Measurements from ENCODE around the gene H2AZ2.
A peak's percentile ranks its signal among the peaks of the same experiment; 100 is the strongest.
"Not testable (repeated sequence)": the region's sequence is repeated elsewhere in the genome, so short reads cannot be mapped to it uniquely, and the experiment has no call there.

The H2AZ2 gene

DNA sequence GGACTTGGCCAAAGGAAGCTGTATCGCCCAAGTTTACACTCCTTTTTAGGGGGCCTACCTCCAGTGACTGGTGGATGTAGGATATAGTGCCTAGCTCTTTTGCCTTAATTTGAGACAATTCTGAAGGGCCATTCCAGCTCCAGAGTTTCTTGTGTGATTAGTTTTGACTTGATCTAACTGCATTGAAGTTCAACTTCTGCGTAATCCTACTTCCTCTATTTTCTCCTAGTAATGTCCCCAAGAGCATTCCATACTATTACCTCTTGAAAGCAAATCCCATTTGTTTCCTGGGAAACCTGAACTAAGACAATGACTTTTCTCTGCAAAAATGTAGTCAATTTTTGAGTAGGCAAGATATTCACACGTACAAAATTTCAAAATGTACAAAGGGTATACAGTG, 4.7 kb upstream of the H2AZ2 start:
- H3K36me3 Mint-ChIP-seq, result no peaks in the 10 kb centered on the region
- H3K27me3 Mint-ChIP-seq, result no peaks in the 10 kb centered on the region
- no peak for ATAC-seq (ENCODE audit: low read depth)
- no peak overlapping the region for H3K27ac Mint-ChIP-seq
- no peak for DNase-seq (ENCODE audit: low spot score in 2 of 2)
- H3K4me1 Mint-ChIP-seq, result no peaks in the 10 kb centered on the region
- no peak overlapping the region for H3K4me3 Mint-ChIP-seq
- H3K9me3 Mint-ChIP-seq, result no peaks in the 10 kb centered on the region

DNA sequence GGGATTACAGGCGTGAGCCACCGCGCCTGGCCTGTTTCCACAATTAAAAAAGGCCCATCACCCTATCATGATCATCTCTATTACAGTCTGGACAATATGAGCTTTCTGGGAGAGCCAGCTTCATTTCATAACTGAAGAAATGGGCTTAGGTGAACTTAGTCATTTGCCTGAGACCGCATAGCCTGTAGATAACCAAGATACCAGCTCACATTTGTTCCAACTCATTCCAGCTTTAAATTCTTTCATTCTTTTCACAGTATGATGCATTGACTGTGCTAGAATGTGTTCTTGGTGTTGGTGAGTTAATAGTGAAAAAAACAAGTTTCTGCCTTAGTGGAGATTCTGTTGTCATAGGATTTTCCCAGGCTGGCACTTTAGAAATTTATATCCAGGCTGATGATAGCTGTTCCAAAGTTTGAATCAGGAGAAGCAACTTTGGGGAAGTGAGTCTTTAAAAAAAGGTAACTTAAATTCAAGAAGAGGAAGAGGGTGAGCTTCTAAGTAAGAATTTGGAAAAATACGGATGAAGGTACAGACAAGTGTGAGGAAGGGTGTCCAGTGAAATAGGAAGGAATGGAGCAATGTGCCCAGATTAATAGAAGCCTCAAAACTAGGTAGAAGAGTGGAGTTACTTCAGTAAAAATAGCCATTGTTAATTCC, 2.1 kb upstream of the H2AZ2 start:
- Mint-ChIP-seq H3K36me3 (no peaks in the 10 kb centered on the region), H3K27me3 (no peaks in the 10 kb centered on the region), H3K27ac (no peak overlapping the region), H3K9me3 (no peaks in the 10 kb centered on the region), H3K4me3 (peak overlapping the region; percentile 24), H3K4me1 (peaks cover 9% of the 10 kb centered on the region)
- DNase-seq (ENCODE audit: low spot score in 2 of 2), result no peak
- no peak for ATAC-seq (ENCODE audit: low read depth)

DNA sequence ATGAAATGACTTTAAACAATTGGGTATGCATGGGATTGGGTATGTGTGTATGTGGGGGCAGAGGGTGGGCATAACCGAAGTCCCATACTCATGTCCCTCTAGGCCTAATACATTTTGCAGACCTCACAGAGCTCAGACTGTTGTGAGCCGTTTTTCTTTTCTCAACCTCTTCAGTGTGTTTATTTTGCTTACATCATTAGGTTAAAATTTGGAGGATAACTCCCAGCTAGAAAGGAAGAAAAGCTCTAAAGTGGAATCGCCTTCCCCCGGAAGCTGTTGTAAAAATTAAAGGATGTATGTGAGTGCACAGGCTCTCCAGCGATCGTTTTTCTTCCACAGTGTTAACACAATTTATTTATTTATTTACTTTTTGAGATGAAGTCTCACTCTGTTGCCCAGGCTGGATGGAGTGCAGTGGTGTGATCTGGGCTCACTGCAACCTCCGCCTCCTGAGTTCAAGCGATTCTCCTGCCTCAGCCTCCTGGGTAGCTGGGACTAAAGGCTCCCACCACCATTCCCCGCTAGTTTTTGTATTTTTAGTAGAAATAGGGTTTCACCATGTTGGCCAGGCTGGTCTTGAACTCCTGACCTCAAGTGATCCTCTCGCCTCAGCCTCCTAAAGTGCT, 1.5 kb upstream of the H2AZ2 start:
- Mint-ChIP-seq H3K4me1 (peaks cover 9% of the 10 kb centered on the region), H3K4me3 (peak overlapping the region; percentile 24), H3K36me3 (no peaks in the 10 kb centered on the region), H3K27me3 (no peaks in the 10 kb centered on the region), H3K27ac (no peak overlapping the region), H3K9me3 (no peaks in the 10 kb centered on the region)
- no peak for DNase-seq (ENCODE audit: low spot score in 2 of 2)
- no peak for ATAC-seq (ENCODE audit: low read depth)

DNA sequence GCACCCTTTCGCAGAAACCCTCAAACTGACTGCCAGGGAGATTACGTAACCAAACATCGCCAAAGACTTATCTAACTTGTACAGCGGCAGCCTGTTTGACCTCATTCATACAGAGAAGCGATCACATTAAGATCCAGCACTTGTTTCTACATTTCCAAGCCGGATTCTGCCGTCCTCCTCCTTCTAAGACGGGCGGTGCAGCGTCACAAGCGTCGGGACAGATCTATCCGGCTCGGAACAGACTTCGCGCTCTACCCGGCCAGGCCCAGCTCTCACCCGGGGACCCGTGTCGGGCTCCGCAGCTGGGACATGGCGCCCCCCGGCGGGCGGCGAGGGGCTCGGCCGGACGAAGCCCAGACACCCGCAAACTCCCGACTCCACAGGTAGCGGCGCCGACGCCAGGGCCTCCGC, 373 bp downstream of the H2AZ2 start:
- Mint-ChIP-seq H3K36me3 (peaks cover under 1% of the 10 kb centered on the region), H3K9me3 (no peaks in the 10 kb centered on the region), H3K27ac (peak overlapping the region; percentile 99), H3K27me3 (no peaks in the 10 kb centered on the region), H3K4me1 (peaks cover 11% of the 10 kb centered on the region), H3K4me3 (peak overlapping the region; percentile 86)
- ATAC-seq (ENCODE audit: low read depth) (peak; percentile 71), DNase-seq (ENCODE audit: low spot score in 2 of 2) (peak; percentile 93)

DNA sequence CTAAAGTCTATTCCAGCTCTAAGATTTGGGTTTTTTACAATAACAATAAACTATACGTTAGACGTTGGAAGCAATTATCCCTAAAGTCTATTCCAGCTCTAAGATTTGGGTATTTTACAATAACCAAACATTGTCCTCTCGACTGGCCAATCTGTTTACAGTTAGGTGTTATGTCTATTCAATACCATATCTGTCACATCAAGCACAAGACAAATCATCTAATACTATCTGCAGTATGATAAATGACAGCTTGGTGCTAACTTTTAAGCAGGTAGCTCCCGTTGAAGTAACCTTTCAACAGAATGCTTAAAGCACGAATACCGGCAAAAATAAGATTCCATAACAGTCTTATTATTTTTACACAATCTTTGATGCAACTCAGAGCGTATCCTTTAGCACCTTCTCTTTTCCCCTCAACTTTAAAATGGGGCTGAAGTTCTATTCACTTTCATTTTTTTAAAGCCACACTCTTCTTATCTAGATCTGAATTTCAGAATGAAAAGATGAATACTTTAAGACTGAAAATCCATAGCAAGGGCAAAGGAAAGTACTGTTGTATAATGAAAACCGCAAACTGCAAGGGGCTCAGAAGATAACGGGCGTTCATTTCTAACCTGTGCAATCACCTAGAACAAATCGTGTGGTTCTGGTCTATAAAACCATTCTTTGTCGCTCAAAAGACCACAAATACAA, 925 bp downstream of the H2AZ2 start:
- Mint-ChIP-seq H3K27me3 (no peaks in the 10 kb centered on the region), H3K27ac (peak overlapping the region; percentile 99), H3K4me3 (peak overlapping the region; percentile 86), H3K4me1 (peaks cover 14% of the 10 kb centered on the region), H3K9me3 (no peaks in the 10 kb centered on the region), H3K36me3 (peaks cover 3% of the 10 kb centered on the region)
- ATAC-seq (ENCODE audit: low read depth) (no peak), DNase-seq (ENCODE audit: low spot score in 2 of 2) (no peak)

DNA sequence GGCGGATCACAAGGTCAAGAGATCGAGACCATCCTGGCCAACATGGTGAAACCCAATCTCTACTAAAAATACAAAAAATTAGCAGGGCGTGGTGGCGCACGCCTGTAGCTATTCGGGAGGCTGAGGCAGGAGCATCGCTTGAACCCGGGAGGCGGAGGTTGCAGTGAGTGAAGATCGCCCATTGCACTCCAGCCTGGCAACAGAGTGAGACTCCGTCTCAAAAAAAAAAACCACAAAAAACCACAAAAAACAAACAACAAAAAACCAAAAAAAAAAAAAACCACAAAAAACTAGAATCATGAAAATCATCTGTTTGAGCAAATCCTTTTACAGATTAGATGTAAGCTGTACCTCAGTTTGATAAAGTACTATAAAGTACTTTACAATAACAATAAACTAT, 1.5 kb downstream of the H2AZ2 start:
- not testable (repeated sequence) for H3K27me3 Mint-ChIP-seq; DNase-seq (ENCODE audit: low spot score in 2 of 2); H3K36me3 Mint-ChIP-seq; ATAC-seq (ENCODE audit: low read depth); H3K9me3 Mint-ChIP-seq
- Mint-ChIP-seq H3K4me3 (peak overlapping the region; percentile 86), H3K27ac (peak overlapping the region; percentile 99), H3K4me1 (peaks cover 14% of the 10 kb centered on the region)

DNA sequence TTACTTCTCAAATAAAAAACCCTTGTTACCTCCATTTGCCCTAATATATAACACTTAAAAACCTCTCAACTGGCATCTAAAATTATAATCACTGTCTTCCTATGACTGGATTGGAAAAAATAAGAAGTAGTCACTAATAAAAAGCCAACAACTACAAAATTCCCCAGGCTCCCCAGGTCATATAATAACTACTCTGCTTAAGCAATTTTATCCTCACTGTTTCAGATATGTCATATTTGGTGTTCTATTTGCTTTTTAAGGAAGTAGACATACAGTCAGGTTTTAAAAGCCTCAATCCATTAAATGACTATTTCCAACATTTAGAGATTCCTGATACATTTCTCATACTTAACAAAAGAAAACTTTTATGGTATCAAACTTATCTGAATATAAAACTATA, 2.4 kb downstream of the H2AZ2 start:
- Mint-ChIP-seq H3K27me3 (no peaks in the 10 kb centered on the region), H3K36me3 (peaks cover 7% of the 10 kb centered on the region), H3K4me1 (peaks cover 14% of the 10 kb centered on the region), H3K27ac (peak overlapping the region; percentile 99), H3K4me3 (no peak overlapping the region), H3K9me3 (no peaks in the 10 kb centered on the region)
- no peak for ATAC-seq (ENCODE audit: low read depth)
- no peak for DNase-seq (ENCODE audit: low spot score in 2 of 2)

DNA sequence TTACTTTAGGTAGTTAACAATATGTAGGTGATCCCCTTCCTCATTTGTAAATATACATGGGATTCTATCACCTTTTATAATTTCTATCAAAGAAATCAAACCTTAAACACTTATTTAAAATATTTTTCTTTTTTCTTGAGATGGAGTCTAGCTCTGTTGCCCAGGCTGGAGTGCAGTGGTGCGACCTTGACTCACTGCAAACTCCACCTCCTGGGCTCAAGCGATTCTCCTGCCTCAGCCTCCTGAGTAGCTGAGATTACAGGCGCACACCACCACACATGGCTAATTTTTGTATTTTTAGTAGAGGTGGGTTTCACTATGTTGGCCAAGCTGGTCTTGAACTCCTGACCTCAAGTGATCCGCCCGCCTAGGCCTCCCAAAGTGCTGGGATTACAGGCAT, 4.4 kb downstream of the H2AZ2 start:
- H3K36me3 Mint-ChIP-seq, result peaks cover 14% of the 10 kb centered on the region
- not testable (repeated sequence) for H3K27me3 Mint-ChIP-seq; H3K4me3 Mint-ChIP-seq; DNase-seq (ENCODE audit: low spot score in 2 of 2); ATAC-seq (ENCODE audit: low read depth); H3K27ac Mint-ChIP-seq; H3K9me3 Mint-ChIP-seq
- peaks cover 14% of the 10 kb centered on the region for H3K4me1 Mint-ChIP-seq

DNA sequence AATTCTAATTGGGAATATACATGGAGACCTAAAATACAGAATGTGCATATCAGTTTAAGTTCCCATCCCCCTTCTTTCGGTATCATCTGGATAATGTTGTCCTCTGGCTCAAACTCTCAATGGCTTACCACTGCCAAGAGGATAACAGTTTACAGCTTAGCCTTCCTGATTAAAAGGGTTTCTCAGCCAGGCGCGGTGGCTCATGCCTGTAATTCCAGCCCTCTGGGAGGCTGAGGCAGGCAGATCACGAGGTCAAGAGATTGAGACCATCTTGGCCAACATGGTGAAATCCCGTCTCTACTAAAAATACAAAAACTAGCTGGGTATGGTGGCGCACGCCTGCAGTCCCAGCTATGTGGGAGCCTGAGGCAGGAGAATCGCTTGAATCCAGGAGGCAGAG, 5.2 kb downstream of the H2AZ2 start:
- H3K36me3 Mint-ChIP-seq, result peaks cover 14% of the 10 kb centered on the region
- peaks cover 14% of the 10 kb centered on the region for H3K4me1 Mint-ChIP-seq
- H3K4me3 Mint-ChIP-seq; H3K27me3 Mint-ChIP-seq; ATAC-seq (ENCODE audit: low read depth); H3K9me3 Mint-ChIP-seq; DNase-seq (ENCODE audit: low spot score in 2 of 2); H3K27ac Mint-ChIP-seq: not testable (repeated sequence)

DNA sequence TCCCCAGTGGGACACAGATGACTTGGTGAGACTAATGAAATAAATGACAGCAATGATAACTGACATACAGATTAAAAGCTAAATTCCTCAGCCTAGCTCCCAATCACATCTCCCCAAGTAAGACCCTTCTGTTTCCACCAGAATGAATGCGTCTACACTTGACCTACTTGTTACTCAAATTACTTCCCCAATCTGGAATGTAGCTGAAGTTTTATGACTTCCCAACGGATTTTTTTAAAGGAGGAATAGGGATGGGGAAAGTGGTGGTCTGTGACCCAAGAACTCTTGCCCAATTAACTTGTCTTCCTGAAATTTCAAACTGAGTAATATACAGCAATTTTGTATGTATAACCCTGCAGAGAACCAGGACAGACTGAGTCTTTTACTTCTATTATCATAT, 9.1 kb downstream of the H2AZ2 start:
- no peak overlapping the region for H3K4me3 Mint-ChIP-seq
- H3K36me3 Mint-ChIP-seq, result peaks cover 20% of the 10 kb centered on the region
- DNase-seq (ENCODE audit: low spot score in 2 of 2) (no peak), ATAC-seq (ENCODE audit: low read depth) (no peak)
- no peak overlapping the region for H3K27ac Mint-ChIP-seq
- no peaks in the 10 kb centered on the region for H3K9me3 Mint-ChIP-seq
- peaks cover 5% of the 10 kb centered on the region for H3K4me1 Mint-ChIP-seq
- no peaks in the 10 kb centered on the region for H3K27me3 Mint-ChIP-seq

DNA sequence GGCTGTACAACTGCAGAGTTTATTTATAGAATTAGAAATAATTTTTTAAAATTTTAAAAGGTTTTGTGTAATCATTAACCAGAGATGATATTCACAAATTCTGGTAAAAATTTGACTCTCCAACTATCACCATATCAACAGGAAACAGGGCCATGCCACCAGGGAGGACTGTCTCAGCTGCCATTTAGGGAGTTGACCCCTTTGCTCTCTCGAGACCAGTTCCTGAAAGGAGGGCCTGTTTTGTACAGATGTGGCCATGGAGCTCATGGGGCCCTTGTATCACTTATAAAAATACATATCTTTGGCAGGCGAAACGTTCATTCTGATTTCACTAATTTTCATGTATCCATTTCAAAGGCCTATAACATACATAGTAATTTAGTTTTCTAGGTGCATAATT, 20.3 kb downstream of the H2AZ2 start:
- H3K27me3 Mint-ChIP-seq, result no peaks in the 10 kb centered on the region
- no peak overlapping the region for H3K27ac Mint-ChIP-seq
- ATAC-seq (ENCODE audit: low read depth) (no peak), DNase-seq (ENCODE audit: low spot score in 2 of 2) (no peak)
- H3K9me3 Mint-ChIP-seq, result no peaks in the 10 kb centered on the region
- no peak overlapping the region for H3K4me3 Mint-ChIP-seq
- peaks cover 16% of the 10 kb centered on the region for H3K36me3 Mint-ChIP-seq
- H3K4me1 Mint-ChIP-seq, result peaks cover 6% of the 10 kb centered on the region

DNA sequence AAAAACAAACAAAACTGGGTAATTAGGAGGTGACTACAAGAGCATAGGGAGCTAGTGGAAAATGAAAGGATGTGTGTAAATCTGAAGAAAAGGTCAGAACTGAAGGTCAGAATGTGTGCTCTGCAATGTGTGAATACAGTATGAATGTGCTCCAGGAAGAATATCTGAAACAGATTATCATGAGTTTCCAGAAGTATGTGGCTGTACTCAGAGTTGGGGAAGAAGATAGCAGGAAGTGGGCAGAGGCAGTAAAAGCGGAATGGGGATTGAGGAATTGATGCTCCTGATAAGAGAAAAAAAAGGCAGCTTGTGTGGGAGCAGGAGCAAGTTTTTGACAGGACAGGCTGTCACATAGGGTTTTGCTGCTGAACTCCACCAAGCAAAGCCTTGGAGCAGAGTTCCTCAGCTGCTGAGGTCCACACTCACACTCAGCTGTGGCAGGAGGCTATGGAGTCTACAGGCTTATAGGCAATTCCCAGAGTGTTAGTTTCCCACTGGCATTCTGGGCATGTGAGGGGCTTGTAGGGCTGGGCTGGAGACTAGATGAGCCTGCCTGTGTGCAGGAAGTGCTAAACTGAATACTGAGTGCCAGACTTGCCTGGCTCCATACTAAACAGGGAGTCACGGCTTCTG, 22.9 kb downstream of the H2AZ2 start:
- Mint-ChIP-seq H3K4me3 (no peak overlapping the region), H3K4me1 (peaks cover 6% of the 10 kb centered on the region), H3K36me3 (peaks cover 13% of the 10 kb centered on the region), H3K27me3 (no peaks in the 10 kb centered on the region), H3K9me3 (no peaks in the 10 kb centered on the region), H3K27ac (peak overlapping the region; percentile 32)
- ATAC-seq (ENCODE audit: low read depth) (no peak), DNase-seq (ENCODE audit: low spot score in 2 of 2) (no peak)

DNA sequence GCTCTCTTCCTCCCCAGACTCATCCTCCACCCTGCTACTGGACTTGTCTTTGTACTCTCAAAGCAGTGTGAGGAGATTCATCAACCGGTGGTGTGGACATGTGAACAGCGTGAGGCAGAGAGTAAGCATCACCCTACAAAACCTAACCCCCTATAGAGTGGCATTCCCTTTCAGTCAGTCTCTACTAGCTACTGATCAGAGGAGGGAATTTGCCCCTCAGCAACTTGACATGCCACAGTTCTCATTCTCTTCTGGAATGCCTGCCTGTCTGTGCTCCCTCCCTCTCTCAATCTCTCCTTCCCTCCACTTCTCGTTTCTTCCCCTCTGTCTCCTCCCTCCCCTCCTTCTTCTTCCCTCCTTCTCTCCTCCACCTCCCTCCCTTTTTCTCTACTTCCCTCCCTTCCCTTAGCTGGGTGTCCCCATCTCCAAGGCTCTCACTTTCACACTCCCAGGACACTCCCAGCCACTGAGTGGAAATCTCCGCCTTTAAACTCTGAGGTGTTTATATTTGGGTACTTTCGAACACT, 24.6 kb downstream of the H2AZ2 start:
- DNase-seq (ENCODE audit: low spot score in 2 of 2) (no peak), ATAC-seq (ENCODE audit: low read depth) (no peak)
- Mint-ChIP-seq H3K4me3 (no peak overlapping the region), H3K27me3 (no peaks in the 10 kb centered on the region), H3K27ac (peak overlapping the region; percentile 28), H3K36me3 (peaks cover 4% of the 10 kb centered on the region), H3K9me3 (no peaks in the 10 kb centered on the region), H3K4me1 (peaks cover 6% of the 10 kb centered on the region)

DNA sequence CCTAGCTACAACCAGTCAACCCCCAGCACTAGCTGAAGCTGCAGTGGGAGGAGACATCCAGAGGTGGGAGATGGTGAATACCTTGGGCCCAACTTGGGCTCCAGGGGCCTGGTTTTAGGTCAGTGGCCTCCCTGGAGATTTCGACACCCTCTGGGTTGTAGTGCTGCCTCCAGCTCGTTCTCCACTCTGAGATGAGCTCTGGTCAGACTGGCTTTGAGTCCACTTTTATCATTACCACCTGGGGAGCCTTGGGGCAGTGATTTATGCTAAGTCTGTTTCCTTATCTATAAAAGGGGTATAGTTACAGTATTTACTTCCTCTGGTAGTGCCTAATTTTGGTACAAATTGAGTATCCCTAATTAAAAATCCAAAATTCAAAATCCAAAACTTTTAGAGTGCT, 28.6 kb downstream of the H2AZ2 start:
- Mint-ChIP-seq H3K4me1 (peaks cover 5% of the 10 kb centered on the region), H3K4me3 (no peak overlapping the region), H3K36me3 (no peaks in the 10 kb centered on the region), H3K27me3 (no peaks in the 10 kb centered on the region), H3K27ac (no peak overlapping the region), H3K9me3 (no peaks in the 10 kb centered on the region)
- no peak for DNase-seq (ENCODE audit: low spot score in 2 of 2)
- no peak for ATAC-seq (ENCODE audit: low read depth)

All from memory B cell (primary cell).